SH-SY5Y (cell line): ENCODE data around the gene VAMP4.

Experiments used
- GATA2 ChIP-seq: IDR thresholded peaks from 2 replicates; pipeline ENCODE4 v1.6.1; 2011; ENCODE audit warnings: mild to moderate bottlenecking, low read depth, low read length
- GATA3 ChIP-seq: IDR thresholded peaks from 2 replicates; pipeline ENCODE4 v1.6.1; 2011; ENCODE audit warnings: low read depth, mild to moderate bottlenecking, low read length, moderate library complexity

- TF ChIP-seq GATA3: no peak
- no peak for TF ChIP-seq GATA2
These were observed 29.5 kb downstream of the VAMP4 start for GRCh38 chr1:171712341-171712740.
